Body of pancreas (tissue), 4 donors: Measurements from ENCODE around the gene SCGB3A2. TPM values are rescaled to one million over a fixed set of nuclear protein-coding genes. Genes with fewer than 3 reads are reported as not detected.

ENCODE experiments used
- ATAC-seq: fragments of 150-250 bp; one replicate; pipeline ENCODE4 v1.9.1; 2016
- DNase-seq, 4 donors: peaks; one replicate each; pipeline ENCODE4 v3.0.0-alpha.2; 2019
- H3K27ac ChIP-seq, 4 donors: fragments of 200-600 bp; sonication (generic); 1 replicate in 3 of 4; 2 replicates in 1 of 4; pipeline versions ENCODE4 v1.5.1 to v1.6.1; 2016 to 2019; ENCODE audit warnings: mild to moderate bottlenecking in 1 of 4, mixed read lengths in 1 of 4, moderate library complexity in 1 of 4
- H3K27me3 ChIP-seq, 2 donors: fragments of 200-600 bp; sonication (generic); one replicate each; pipeline ENCODE4 v1.6.0; 2016; ENCODE audit warnings: mild to moderate bottlenecking in 1 of 2
- H3K36me3 ChIP-seq, 2 donors: fragments of 200-600 bp; sonication (generic); replicated peaks in 1 of 2; 2 replicates each; pipeline ENCODE4 v1.5.1; 2016; ENCODE audit warnings: low read depth in 2 of 2; ENCODE audit not compliant: insufficient read depth in 1 of 2
- H3K4me1 ChIP-seq: fragments of 200-600 bp; sonication (generic); one replicate; pipeline ENCODE4 v1.6.0; 2016
- H3K4me3 ChIP-seq, 2 donors: fragments of 200-600 bp; sonication (generic); 1 replicate in 1 of 2; 2 replicates in 1 of 2; pipeline ENCODE4 v1.5.1; 2016 to 2019
- H3K9me3 ChIP-seq, 3 donors: fragments of 200-600 bp; sonication (generic); 1 replicate in 2 of 3; 2 replicates in 1 of 3; pipeline ENCODE4 v1.5.1; 2016
- POLR2A ChIP-seq, 3 donors: fragments of 450-650 bp; IDR thresholded peaks; one replicate each; pipeline ENCODE4 v1.6.1; 2016; ENCODE audit warnings: antibody characterized with exemption in 3 of 3, mild to moderate bottlenecking in 2 of 3
- WGBS, 2 donors: methylation state at CpG; one replicate each; pipeline ENCODE4 v1.1.5; 2017; 5-methylcytosine and 5-hydroxymethylcytosine counted together
- intact Hi-C: fragments of 100-400 bp; cut with DNase I; formaldehyde crosslinking; loops from one replicate; pipeline ENCODE4 v1.15.1; 2023
- total RNA-seq, 2 donors: library from RNA; depleted of rRNA; stranded (reverse); fragments of >200 nt; gene quantifications; one replicate each; pipeline ENCODE4 v1.1.0, GENCODE V29; 2016
- TF ChIP-seq, protein P1 (sequence below), 7 experiments: fragments of 450-650 bp in 4 of 7; fragments of 200-600 bp in 3 of 7; sonication (generic) in 3 of 7; IDR thresholded peaks; one replicate each; pipeline ENCODE4 v1.5.1; 2016 to 2019; ENCODE audit warnings: antibody characterized with exemption in 7 of 7

The SCGB3A2 gene
- total RNA-seq, 2 donors from 2014 or later, result not detected

DNA sequence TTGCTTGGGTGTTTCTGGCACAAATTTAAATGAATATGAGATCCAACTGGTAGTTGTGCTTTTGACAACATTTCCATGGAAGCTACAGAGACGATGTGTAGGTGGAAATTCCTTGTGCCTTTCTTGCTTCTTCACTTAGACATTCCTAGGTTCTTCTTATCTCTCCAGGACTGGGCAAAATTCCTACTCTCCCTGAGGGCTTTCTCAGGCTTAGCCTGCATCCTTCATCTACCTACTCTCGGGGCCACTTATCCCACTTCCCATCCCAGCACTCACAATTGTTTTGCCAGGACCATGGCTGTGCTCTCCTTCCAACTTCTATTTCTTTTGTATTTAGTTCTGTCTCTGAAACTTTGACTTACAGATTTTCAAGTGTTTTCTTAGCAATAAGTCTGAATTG is 29.3 kb upstream of the SCGB3A2 start:
- intact Hi-C loops, result no loop called here
- Histone ChIP-seq H3K36me3 (no peaks in the 10 kb centered on the region), H3K4me1 (peaks cover 11% of the 10 kb centered on the region), H3K27me3 (no peaks in the 10 kb centered on the region), H3K27ac (no peak overlapping the region), H3K9me3 (no peaks in the 10 kb centered on the region), H3K4me3 (no peak overlapping the region)
- DNase-seq (no peak), ATAC-seq (no peak)
- TF ChIP-seq POLR2A (IDR thresholded peaks at IDR 0.05), result no peak
- TF ChIP-seq, protein P1, sequence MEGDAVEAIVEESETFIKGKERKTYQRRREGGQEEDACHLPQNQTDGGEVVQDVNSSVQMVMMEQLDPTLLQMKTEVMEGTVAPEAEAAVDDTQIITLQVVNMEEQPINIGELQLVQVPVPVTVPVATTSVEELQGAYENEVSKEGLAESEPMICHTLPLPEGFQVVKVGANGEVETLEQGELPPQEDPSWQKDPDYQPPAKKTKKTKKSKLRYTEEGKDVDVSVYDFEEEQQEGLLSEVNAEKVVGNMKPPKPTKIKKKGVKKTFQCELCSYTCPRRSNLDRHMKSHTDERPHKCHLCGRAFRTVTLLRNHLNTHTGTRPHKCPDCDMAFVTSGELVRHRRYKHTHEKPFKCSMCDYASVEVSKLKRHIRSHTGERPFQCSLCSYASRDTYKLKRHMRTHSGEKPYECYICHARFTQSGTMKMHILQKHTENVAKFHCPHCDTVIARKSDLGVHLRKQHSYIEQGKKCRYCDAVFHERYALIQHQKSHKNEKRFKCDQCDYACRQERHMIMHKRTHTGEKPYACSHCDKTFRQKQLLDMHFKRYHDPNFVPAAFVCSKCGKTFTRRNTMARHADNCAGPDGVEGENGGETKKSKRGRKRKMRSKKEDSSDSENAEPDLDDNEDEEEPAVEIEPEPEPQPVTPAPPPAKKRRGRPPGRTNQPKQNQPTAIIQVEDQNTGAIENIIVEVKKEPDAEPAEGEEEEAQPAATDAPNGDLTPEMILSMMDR (IDR thresholded peaks at IDR 0.05), result no peak
- 29 to 38% methylated on average over 2 of the region's 2 CpGs for WGBS, 2 donors

- 85 to 89% methylated on average over 3 of the region's 3 CpGs for WGBS, 2 donors
- TF ChIP-seq POLR2A (IDR thresholded peaks at IDR 0.05), result no peak
- TF ChIP-seq, protein P1 (IDR thresholded peaks at IDR 0.05), result no peak
- Histone ChIP-seq H3K4me1 (peaks cover 5% of the 10 kb centered on the region), H3K4me3 (no peak overlapping the region), H3K27me3 (no peaks in the 10 kb centered on the region), H3K27ac (no peak overlapping the region), H3K36me3 (no peaks in the 10 kb centered on the region), H3K9me3 (no peaks in the 10 kb centered on the region)
- intact Hi-C loops, result no loop called here
- no peak for ATAC-seq
- no peak for DNase-seq
Observed at GRCh38 chr5:147851578-147851977, 26.9 kb upstream of the SCGB3A2 start.

DNA sequence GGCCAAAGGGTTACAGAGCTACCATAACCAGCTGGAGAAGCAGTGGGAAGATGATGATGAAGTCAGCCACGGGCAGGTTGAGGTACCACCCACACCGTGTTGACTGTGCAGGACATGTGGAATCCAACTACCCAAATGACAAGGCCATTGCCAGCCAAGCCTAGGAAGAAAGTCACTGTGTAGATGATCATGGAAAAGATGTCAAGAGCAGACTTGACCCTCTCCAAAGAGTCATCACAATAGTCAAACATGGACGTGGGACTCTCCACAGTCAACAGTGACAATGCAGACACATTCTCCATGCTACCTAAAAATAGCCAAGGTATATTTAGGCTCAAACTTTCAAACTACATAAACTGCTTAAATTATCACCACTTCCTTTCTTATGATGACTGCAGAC is 26.1 kb upstream of the SCGB3A2 start:
- TF ChIP-seq POLR2A (IDR thresholded peaks at IDR 0.05), result no peak
- TF ChIP-seq, protein P1 (IDR thresholded peaks at IDR 0.05), result no peak
- Histone ChIP-seq H3K4me3 (no peak overlapping the region), H3K36me3 (no peaks in the 10 kb centered on the region), H3K9me3 (no peaks in the 10 kb centered on the region), H3K27me3 (no peaks in the 10 kb centered on the region), H3K4me1 (peaks cover 5% of the 10 kb centered on the region), H3K27ac (no peak overlapping the region)
- 71 to 85% methylated on average over 3 of the region's 3 CpGs for WGBS, 2 donors
- DNase-seq (no peak), ATAC-seq (no peak)
- intact Hi-C loops, result no loop called here

DNA sequence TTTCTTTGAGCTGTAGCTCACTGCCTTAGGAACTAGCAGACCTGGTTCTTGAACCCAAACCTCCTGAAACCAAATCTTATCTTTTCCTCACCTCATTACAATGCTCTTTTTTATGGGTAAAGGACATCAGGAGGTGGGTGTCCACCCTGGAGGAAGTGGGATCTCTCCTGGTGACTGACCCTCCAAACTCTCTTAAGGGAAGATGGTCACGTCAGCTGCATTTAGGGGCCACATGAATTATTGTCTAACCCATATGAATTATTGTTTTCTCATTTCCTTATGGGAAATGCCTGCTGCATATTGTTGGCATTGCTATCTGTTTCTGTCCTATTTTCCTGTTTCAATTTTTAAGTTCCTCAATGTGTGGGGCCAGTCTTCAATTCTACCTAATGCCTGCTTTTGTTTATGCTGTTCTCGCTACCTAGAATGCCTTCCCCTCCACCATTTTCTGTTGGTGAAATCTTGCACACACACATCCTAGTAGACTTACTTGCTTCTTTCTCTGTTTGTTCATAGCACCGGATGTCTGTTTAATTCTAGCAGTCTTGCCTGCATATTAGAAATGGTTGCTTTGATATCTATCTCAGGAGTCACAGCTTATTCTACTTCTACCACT is 25.0 kb upstream of the SCGB3A2 start:
- ATAC-seq (no peak), DNase-seq (no peak)
- Histone ChIP-seq H3K27me3 (no peaks in the 10 kb centered on the region), H3K4me1 (peaks cover 9% of the 10 kb centered on the region), H3K4me3 (no peak overlapping the region), H3K9me3 (no peaks in the 10 kb centered on the region), H3K36me3 (no peaks in the 10 kb centered on the region), H3K27ac (no peak overlapping the region)
- WGBS, 2 donors, result 55 to 77% methylated on average over 3 of the region's 3 CpGs
- TF ChIP-seq, protein P1 (IDR thresholded peaks at IDR 0.05), result no peak
- no peak for TF ChIP-seq POLR2A (IDR thresholded peaks at IDR 0.05)
- intact Hi-C loops, result no loop called here

GRCh38 chr5:147854331-147854730 is 24.2 kb upstream of the SCGB3A2 start:
- H3K36me3 ChIP-seq, result no peaks in the 10 kb centered on the region
- no peak for ATAC-seq
- 73 to 79% methylated on average over 3 of the region's 3 CpGs for WGBS, 2 donors

More at GRCh38 chr5:147854331-147854730, 24.2 kb upstream of the SCGB3A2 start:
- DNase-seq, result no peak
- H3K27me3 ChIP-seq, result no peaks in the 10 kb centered on the region
- no peak overlapping the region for H3K27ac ChIP-seq
- peaks cover 9% of the 10 kb centered on the region for H3K4me1 ChIP-seq
- H3K4me3 ChIP-seq, result no peak overlapping the region
- intact Hi-C loops, result no loop called here
- no peaks in the 10 kb centered on the region for H3K9me3 ChIP-seq
- no peak for TF ChIP-seq POLR2A (IDR thresholded peaks at IDR 0.05)
- TF ChIP-seq, protein P1 (IDR thresholded peaks at IDR 0.05), result no peak
